Esophagus muscularis mucosa (tissue), 4 donors: Measurements from ENCODE around the gene PRODH. TPM values are rescaled to one million over a fixed set of nuclear protein-coding genes. Genes with fewer than 3 reads are reported as not detected.
"Not testable (repeated sequence)": the region's sequence is repeated elsewhere in the genome, so short reads cannot be mapped to it uniquely, and the experiment has no call there.

ENCODE experiments used
- DNase-seq: peaks from one replicate; pipeline ENCODE4 v3.0.0-alpha.2; 2017; ENCODE audit errors: extremely low spot score
- H3K27ac ChIP-seq, 4 donors: fragments of 200-600 bp; sonication (generic); replicated peaks in 1 of 4; 1 replicate in 3 of 4; 2 replicates in 1 of 4; pipeline ENCODE4 v1.5.1; 2016 to 2019; ENCODE audit warnings: mild to moderate bottlenecking in 1 of 4
- H3K27me3 ChIP-seq, 4 donors: fragments of 200-600 bp; sonication (generic); one replicate each; pipeline versions ENCODE4 v1.5.1 to v1.6.0; 2016 to 2019
- H3K36me3 ChIP-seq, 4 donors: fragments of 200-600 bp; sonication (generic); one replicate each; pipeline ENCODE4 v1.5.1; 2016 to 2019
- H3K4me1 ChIP-seq, 4 donors: fragments of 200-600 bp; sonication (generic); one replicate each; pipeline ENCODE4 v1.5.1; 2016 to 2019
- H3K4me3 ChIP-seq, 4 donors: fragments of 200-600 bp; sonication (generic); 1 replicate in 2 of 4; 2 replicates in 2 of 4; pipeline ENCODE4 v1.5.1; 2016 to 2019; ENCODE audit warnings: mild to moderate bottlenecking in 4 of 4, moderate library complexity in 1 of 4
- H3K9me3 ChIP-seq, 4 donors: fragments of 200-600 bp; sonication (generic); 1 replicate in 3 of 4; 2 replicates in 1 of 4; pipeline ENCODE4 v1.5.1; 2016 to 2019
- EP300 ChIP-seq: sonication (generic); formaldehyde crosslinking; IDR thresholded peaks from one replicate; pipeline ENCODE4 v1.6.1; 2017; ENCODE audit warnings: antibody characterized with exemption
- POLR2A ChIP-seq: fragments of 450-650 bp; IDR thresholded peaks from one replicate; pipeline ENCODE4 v1.6.1; 2017; ENCODE audit warnings: antibody characterized with exemption, moderate library complexity, mild to moderate bottlenecking, low read depth
- POLR2AphosphoS5 ChIP-seq, 2 donors: sonication (generic); formaldehyde crosslinking; IDR thresholded peaks; one replicate each; pipeline ENCODE4 v1.6.1; 2017; ENCODE audit warnings: antibody characterized with exemption in 2 of 2
- WGBS: methylation state at CpG from one replicate; pipeline ENCODE4 v1.1.5; 2018; 5-methylcytosine and 5-hydroxymethylcytosine counted together
- intact Hi-C: fragments of 100-400 bp; cut with DNase I; formaldehyde crosslinking; loops from one replicate; pipeline ENCODE4 v1.15.1; 2023
- total RNA-seq, 4 donors: library from RNA; depleted of rRNA; stranded (reverse); fragments of >200 nt; gene quantifications; one replicate each; pipeline versions ENCODE4 v1.1.0 to v1.2.1, GENCODE V29; 2016
- TF ChIP-seq, protein P1 (sequence below), 3 experiments: fragments of 200-600 bp in 2 of 3; fragments of 450-650 bp in 1 of 3; sonication (generic) in 2 of 3; IDR thresholded peaks; one replicate each; pipeline ENCODE4 v1.5.1; 2017 to 2019; ENCODE audit warnings: antibody characterized with exemption in 3 of 3, mild to moderate bottlenecking in 2 of 3, moderate library complexity in 1 of 3

The PRODH gene
- total RNA-seq, 4 donors from 2014 or later = 1.4 to 7.2 (median 3.9) TPM

DNA sequence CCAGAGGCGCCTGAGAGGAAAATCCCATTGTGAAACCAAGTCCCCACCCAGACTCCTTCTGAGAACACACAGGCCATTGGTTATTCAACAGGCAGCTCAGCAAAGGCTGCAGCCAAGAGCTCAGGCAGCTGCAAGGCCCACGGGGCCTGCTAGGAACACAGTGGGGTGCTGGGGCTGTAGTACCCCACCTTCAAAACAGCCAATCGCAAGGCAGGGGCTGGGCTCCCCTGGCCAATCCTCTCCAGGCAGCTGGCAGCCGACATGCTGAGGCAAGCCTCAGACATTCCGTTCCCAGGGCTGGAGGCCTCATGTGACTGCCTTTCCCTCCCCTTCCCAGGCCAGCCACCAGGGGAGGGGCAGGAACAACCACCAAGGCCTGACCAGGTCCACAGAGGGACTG, 6.6 kb downstream of the PRODH start:
- DNase-seq = no peak
- Histone ChIP-seq H3K27me3 (no peaks in the 10 kb centered on the region), H3K4me3 (no peak overlapping the region), H3K4me1 (no peaks in the 10 kb centered on the region), H3K9me3 (no peaks in the 10 kb centered on the region), H3K36me3 (no peaks in the 10 kb centered on the region), H3K27ac (no peak overlapping the region)
- intact Hi-C loops = no loop called here
- TF ChIP-seq, protein P1, sequence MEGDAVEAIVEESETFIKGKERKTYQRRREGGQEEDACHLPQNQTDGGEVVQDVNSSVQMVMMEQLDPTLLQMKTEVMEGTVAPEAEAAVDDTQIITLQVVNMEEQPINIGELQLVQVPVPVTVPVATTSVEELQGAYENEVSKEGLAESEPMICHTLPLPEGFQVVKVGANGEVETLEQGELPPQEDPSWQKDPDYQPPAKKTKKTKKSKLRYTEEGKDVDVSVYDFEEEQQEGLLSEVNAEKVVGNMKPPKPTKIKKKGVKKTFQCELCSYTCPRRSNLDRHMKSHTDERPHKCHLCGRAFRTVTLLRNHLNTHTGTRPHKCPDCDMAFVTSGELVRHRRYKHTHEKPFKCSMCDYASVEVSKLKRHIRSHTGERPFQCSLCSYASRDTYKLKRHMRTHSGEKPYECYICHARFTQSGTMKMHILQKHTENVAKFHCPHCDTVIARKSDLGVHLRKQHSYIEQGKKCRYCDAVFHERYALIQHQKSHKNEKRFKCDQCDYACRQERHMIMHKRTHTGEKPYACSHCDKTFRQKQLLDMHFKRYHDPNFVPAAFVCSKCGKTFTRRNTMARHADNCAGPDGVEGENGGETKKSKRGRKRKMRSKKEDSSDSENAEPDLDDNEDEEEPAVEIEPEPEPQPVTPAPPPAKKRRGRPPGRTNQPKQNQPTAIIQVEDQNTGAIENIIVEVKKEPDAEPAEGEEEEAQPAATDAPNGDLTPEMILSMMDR (IDR thresholded peaks at IDR 0.05) = no peak
- TF ChIP-seq POLR2AphosphoS5 (IDR thresholded peaks at IDR 0.05) = no peak
- no peak for TF ChIP-seq POLR2A
- TF ChIP-seq EP300 = no peak
- no CpG with 5 or more reads among the region's 5 CpGs for WGBS

DNA sequence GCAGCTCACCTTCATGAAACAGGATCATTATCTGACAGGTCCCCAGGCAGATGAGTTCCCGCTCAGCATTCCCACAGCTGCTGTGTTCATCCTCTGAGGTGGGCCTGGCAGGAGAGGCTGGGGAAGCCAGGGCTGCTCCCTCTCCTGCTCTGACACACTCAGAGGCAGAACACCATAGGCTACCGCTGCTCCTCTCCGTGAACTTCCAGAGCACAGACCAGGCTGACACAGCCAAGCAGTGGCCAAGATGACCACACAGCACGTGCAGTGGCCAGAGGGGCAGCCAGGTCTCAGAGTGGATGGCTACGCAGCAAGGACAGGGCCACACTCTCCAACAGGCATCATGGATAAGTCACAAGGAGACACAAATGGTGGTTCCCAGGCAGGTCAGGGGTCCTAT, 8.5 kb downstream of the PRODH start:
- no peaks in the 10 kb centered on the region for H3K9me3 ChIP-seq
- no peaks in the 10 kb centered on the region for H3K36me3 ChIP-seq
- TF ChIP-seq POLR2A = no peak
- TF ChIP-seq, protein P1 (IDR thresholded peaks at IDR 0.05) = no peak
- TF ChIP-seq POLR2AphosphoS5 (IDR thresholded peaks at IDR 0.05) = no peak
- TF ChIP-seq EP300 = no peak
- no peak overlapping the region for H3K27ac ChIP-seq
- intact Hi-C loops = no loop called here
- DNase-seq = no peak
- WGBS = no CpG with 5 or more reads among the region's 5 CpGs
- no peaks in the 10 kb centered on the region for H3K4me1 ChIP-seq
- H3K4me3 ChIP-seq = no peak overlapping the region
- no peaks in the 10 kb centered on the region for H3K27me3 ChIP-seq

DNA sequence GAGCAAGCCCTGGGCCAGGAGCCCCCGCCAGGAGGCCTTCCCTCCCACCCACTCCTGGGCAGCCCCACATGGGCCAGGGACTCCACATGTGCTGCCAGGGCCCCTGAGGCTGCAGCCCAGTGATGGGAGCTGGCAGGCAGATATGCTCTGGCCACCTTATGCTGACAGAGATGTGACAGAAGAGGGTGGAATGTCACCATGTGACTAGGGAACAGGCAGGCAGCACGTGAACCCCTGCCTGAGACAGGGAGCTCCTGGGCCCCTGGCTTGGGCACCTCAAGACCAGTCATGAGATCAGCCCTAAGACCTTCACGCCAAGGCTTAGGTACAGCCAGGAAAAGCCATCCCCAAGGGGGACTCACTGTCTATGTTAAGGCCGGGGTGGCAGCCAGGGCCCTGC, 9.1 kb downstream of the PRODH start:
- Histone ChIP-seq H3K9me3 (no peaks in the 10 kb centered on the region), H3K4me1 (no peaks in the 10 kb centered on the region), H3K4me3 (no peak overlapping the region), H3K27ac (no peak overlapping the region), H3K27me3 (no peaks in the 10 kb centered on the region), H3K36me3 (no peaks in the 10 kb centered on the region)
- intact Hi-C loops = no loop called here
- DNase-seq = no peak
- no CpG with 5 or more reads among the region's 4 CpGs for WGBS
- TF ChIP-seq, protein P1 (IDR thresholded peaks at IDR 0.05) = no peak
- TF ChIP-seq POLR2A (no peak), EP300 (no peak), POLR2AphosphoS5 (IDR thresholded peaks at IDR 0.05) (no peak)

DNA sequence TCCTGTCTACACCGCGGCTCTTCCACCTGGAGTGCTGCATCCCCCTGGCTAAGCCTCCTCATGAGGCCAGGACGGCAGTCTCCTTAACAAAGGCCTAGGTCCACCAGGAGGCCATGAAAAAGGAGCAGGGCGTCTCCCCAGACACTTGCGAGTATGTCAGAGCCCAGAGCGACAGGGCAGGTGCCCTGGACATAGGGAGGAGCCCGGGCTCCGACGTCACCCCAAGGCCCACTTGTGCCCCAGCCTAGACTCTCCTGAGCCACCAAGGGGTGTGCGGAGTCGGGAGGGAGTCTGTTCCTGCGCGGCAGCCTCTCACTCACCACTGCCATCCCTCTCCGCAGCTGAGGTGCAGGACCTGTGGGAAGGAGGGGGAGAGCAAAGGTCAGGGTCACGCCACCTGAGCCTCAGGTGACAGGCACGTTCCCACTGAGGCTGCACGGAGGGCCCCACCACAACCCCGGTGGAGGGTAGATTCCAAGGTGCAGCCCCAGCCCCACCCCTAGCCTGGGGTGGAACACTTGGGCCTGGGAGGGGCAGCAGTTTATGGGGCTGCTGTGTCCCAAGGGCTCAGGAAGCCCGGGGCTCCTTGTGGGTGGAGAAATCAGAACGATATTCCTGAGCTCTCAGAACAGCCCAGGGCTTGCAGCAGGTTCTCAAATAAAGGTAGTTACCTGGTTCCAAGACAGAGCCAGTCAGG, 10.6 kb downstream of the PRODH start:
- Histone ChIP-seq H3K27ac (no peak overlapping the region), H3K27me3 (no peaks in the 10 kb centered on the region), H3K4me1 (no peaks in the 10 kb centered on the region), H3K9me3 (no peaks in the 10 kb centered on the region), H3K36me3 (no peaks in the 10 kb centered on the region), H3K4me3 (no peak overlapping the region)
- TF ChIP-seq POLR2A (no peak), EP300 (no peak), POLR2AphosphoS5 (IDR thresholded peaks at IDR 0.05) (no peak)
- TF ChIP-seq, protein P1 (IDR thresholded peaks at IDR 0.05) = no peak
- WGBS = no CpG with 5 or more reads among the region's 20 CpGs
- intact Hi-C loops = no loop called here
- no peak for DNase-seq

DNA sequence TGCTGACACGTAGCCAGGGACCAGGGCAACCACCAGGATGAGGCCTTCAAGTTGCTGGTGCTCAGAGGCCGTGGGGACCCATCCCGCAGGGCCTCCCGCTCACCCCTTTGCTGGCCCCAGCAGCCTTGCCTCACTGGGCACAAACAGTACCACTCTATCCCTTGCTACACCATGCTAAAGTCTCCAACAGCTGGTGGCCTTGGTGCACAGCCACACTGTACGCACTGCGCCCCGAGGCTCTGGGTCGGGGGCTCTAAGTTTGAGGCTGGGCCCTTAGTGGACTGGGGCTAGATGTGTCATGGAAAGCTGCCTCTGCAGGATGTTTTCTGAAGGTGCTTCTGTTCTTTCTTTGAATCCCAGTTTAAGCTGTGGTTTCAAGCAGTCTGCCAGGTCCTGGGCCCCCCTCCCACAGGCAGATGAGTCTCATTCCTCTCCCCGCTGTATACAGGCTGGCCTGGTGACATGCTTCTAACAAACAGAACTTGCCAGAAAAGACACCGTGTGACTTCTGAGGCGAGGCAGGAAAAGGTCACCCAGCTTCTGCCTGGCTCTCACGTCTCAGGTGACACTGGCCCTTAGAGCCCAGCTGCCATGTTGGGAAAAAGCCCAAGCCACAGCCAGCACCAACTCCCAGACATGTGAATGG, 15.7 kb downstream of the PRODH start:
- intact Hi-C loops, DNase-seq, H3K4me3 ChIP-seq, H3K4me1 ChIP-seq, H3K36me3 ChIP-seq, H3K9me3 ChIP-seq, H3K27me3 ChIP-seq, H3K27ac ChIP-seq: not testable (repeated sequence)
- WGBS = no CpG with 5 or more reads among the region's 12 CpGs

DNA sequence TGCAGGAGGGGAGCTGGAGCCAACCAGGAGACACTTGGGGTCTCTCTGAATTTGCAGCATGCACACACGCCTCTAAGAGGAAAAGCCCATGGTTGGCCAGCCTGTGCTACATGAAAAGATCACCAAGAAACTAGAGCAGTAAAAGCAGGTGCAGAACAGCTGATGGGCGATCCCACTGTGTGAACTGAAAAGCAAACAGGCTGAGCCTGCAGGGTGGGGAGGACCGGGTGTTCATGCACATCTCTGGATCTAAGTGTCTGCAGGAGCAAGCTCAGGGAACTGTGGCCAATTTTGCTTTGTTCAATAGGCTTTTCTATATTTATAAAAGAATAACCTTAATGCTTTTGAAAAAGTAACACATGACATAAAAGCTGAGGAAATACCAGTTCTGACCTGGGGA, 18.3 kb downstream of the PRODH start:
- H3K9me3 ChIP-seq, H3K36me3 ChIP-seq, H3K27me3 ChIP-seq, H3K4me3 ChIP-seq, intact Hi-C loops, DNase-seq, H3K27ac ChIP-seq, H3K4me1 ChIP-seq: not testable (repeated sequence)
- no CpG with 5 or more reads among the region's 3 CpGs for WGBS

DNA sequence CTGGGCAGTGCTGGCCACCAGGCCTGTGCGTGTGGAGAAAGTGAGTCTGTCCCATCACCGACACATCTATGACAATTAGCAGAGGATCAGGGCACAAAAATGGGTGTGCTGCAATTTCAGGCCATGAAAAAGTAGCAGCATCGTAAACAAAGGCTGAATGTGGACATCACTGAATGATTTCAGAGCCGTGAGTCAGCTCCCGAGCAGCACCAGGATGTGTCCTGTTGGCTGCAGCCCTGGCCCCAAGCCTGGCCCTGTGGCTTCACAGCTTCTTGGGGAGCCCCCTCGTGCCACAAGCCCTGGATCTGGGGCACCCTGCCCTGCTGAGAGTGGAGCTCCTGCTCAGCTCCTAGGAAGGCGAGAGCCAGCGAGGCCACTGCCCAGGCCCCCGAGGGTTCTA, 20.5 kb downstream of the PRODH start:
- H3K4me1 ChIP-seq, H3K4me3 ChIP-seq, H3K27ac ChIP-seq, H3K27me3 ChIP-seq, H3K36me3 ChIP-seq, H3K9me3 ChIP-seq, intact Hi-C loops, DNase-seq: not testable (repeated sequence)
- no CpG with 5 or more reads among the region's 9 CpGs for WGBS

DNA sequence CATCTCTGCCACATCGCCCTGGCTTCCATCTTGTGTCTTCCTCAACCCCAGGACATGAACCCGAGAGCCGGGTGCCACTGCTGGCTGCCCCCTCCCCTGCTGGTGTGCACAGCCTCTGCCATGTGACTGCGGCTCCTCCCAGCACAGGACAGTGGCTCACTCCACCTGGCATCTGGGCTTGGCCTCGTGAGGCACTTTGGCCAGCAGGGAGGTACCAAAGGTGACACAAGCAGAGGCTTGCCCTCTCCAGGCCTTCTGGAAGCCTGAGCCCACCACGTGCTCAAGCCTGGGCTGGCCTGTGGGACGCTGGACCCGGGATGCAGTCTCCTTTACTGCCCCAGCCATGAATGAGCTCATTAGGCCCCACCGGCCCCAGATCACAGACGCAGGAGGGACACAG, 21.5 kb downstream of the PRODH start:
- DNase-seq, intact Hi-C loops, H3K9me3 ChIP-seq, H3K36me3 ChIP-seq, H3K4me3 ChIP-seq, H3K27ac ChIP-seq, H3K4me1 ChIP-seq, H3K27me3 ChIP-seq: not testable (repeated sequence)
- WGBS = no CpG with 5 or more reads among the region's 10 CpGs
